ENCODE results near the gene PYROXD2.

The PYROXD2 gene

GRCh38 chr10:98378722-98379121 lies 36.3 kb downstream of the PYROXD2 start:
- no peak for DNase-seq
- in situ Hi-C loops (cut with HindIII; ENCODE audit: low pct_ligation_motif_present, low pct_unique_long_range_greater_than_20kb, low sequenced_read_pairs), result no loop called here

GRCh38 chr10:98377536-98377935 lies 37.4 kb downstream of the PYROXD2 start:
- DNase-seq, result no peak
- in situ Hi-C loops (cut with HindIII; ENCODE audit: low pct_ligation_motif_present, low pct_unique_long_range_greater_than_20kb, low sequenced_read_pairs), result no loop called here

DNA sequence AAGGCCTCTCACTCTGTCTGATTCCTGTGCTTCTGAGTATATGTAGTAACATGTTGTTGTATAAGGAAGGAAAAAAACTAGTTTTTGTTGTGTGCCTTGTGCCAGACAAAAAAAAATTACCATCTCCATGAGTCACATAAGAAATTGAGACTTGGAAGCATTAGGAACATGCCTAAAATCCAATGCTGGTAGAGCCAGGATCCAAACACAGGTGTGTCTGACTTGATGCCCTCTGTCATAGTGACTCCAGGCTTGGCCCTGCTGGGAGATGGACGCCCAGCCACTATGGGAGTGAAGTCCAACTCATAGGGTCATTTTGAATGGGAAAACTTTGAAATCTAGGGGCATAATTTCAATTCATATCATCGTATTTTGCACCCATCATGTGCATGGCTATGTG lies 38.0 kb downstream of the PYROXD2 start:
- DNase-seq, result no peak
- in situ Hi-C loops (cut with HindIII; ENCODE audit: low pct_ligation_motif_present, low pct_unique_long_range_greater_than_20kb, low sequenced_read_pairs), result no loop called here

GRCh38 chr10:98376485-98376884 lies 38.5 kb downstream of the PYROXD2 start:
- no peak for DNase-seq
- in situ Hi-C loops (cut with HindIII; ENCODE audit: low pct_ligation_motif_present, low pct_unique_long_range_greater_than_20kb, low sequenced_read_pairs), result no loop called here

GRCh38 chr10:98374217-98374985 lies 40.6 kb downstream of the PYROXD2 start:
- peak; percentile 26 for DNase-seq
- in situ Hi-C loops (cut with HindIII; ENCODE audit: low pct_ligation_motif_present, low pct_unique_long_range_greater_than_20kb, low sequenced_read_pairs), result no loop called here

DNA sequence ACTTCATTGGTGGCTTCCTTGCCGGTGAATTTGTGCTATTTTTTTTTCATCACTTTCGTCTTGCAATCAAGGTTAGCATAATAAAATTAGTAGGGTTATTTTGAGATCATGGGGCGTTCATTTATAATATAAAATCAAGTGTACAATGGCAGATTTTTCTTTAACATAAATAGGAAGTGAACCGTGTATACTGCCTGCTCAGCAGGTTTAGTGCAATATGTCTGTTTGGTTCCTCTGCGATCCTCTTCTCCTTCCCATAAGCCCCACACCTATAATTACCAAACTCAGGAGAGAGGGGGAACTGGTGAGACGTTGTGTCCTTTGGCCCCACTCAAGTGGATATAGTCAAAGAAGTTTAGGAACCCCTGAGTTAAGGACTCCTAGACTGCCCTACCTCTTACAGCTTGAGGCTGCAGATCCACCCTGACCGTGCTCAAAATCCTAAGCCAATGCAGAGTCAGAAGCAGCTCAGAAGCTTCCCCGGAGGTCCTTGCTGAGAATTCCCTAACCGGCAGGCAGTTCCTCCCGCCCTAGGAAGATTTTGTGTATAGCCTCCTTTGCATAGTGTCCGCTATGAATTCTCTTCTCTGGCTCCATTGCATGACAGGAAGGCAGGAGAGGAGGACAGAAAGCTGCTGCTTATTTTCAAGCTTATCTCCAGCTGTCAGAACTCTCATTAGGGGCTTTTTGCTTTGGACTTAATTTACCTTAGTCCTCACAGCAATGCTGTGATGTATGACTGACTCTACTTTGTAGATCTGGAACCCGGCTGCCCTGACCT lies 41.5 kb downstream of the PYROXD2 start:
- DNase-seq, result no peak
- in situ Hi-C loops (cut with HindIII; ENCODE audit: low pct_ligation_motif_present, low pct_unique_long_range_greater_than_20kb, low sequenced_read_pairs), result no loop called here

GRCh38 chr10:98370831-98371820 lies 43.9 kb downstream of the PYROXD2 start:
- in situ Hi-C loops (cut with HindIII; ENCODE audit: low pct_ligation_motif_present, low pct_unique_long_range_greater_than_20kb, low sequenced_read_pairs), result no loop called here

GRCh38 chr10:98369801-98370200 lies 45.2 kb downstream of the PYROXD2 start:
- DNase-seq, result no peak
- in situ Hi-C loops (cut with HindIII; ENCODE audit: low pct_ligation_motif_present, low pct_unique_long_range_greater_than_20kb, low sequenced_read_pairs), result no loop called here

More at GRCh38 chr10:98370831-98371820, 43.9 kb downstream of the PYROXD2 start:
- no peak for DNase-seq

DNA sequence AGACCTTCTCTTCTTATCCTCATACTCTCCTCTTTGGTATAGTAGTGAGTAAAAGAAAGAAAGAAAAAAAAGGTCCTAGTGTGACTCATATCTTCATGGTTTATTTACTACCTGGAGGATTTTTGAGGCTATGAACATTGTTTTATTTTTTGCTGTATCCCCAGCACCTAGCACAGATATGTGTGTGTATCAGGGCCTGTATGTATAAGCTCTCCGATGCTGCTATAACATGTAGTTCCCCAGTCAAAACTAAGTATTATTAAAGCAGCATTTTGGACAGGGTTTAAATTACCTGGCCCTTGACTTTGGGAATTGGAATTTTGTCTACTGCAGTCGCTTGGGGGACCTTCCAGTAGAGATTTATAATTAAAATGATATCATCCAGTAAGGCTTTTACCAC lies 46.3 kb downstream of the PYROXD2 start:
- in situ Hi-C loops (cut with HindIII; ENCODE audit: low pct_ligation_motif_present, low pct_unique_long_range_greater_than_20kb, low sequenced_read_pairs), result no loop called here
- DNase-seq, result no peak

- DNase-seq, result no peak
- in situ Hi-C loops (cut with HindIII; ENCODE audit: low pct_ligation_motif_present, low pct_unique_long_range_greater_than_20kb, low sequenced_read_pairs), result no loop called here
These were observed 47.2 kb downstream of the PYROXD2 start for GRCh38 chr10:98367604-98368451.

DNA sequence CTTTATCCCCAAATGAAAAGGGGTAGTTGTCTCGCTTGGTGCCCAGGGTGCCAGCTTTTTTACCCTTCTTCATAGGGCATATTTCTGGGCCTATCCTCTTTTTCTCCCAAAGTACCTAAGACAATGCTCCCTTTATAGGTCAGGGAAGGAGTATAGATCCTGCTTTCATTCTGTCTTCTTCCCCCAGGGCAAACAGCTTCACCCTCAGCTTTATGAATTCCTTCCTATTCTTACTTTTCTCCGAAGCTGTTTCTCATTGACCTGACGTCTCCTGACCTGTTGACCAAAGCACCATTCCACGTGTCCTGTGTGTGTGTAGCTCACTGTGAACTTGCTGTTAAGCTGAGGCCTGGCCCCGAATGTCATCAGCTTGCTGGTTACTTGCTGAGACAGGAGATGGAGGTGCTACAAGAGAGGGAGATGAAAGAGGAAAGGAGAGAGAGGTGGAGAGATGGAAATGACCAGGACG lies 48.9 kb downstream of the PYROXD2 start:
- no peak for DNase-seq
- in situ Hi-C loops (cut with HindIII; ENCODE audit: low pct_ligation_motif_present, low pct_unique_long_range_greater_than_20kb, low sequenced_read_pairs), result no loop called here

DNA sequence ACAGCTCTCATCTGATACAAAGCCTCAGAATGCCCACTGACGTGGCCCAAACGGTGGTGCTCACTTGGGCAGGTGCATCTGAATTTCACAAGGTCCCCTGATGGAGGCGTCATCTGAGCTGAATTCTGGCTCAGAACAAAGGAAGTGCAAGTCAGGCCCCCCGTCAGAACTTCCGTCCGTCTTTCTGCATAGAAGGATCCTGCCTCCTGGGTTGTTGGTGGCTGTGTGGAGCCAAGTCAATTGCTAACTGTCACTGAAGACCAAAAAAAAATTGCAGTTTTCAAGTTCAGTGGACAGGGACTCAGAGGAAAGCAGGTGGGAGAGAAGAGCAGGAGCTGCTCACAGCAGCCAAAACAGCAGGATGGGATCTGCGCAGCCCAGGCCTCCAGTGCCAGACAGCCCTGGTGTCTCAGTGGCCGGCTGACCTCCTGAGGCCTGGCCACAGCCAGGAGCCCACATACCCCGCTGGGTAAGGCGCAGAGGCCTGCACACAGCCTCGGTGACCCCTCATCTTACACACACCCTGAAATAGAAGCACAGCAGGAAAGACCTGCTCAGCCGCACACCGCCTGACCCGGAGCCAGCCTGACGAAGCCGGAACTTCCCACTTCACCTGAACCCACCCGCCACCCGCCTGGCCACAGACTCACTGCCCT lies 49.4 kb downstream of the PYROXD2 start:
- DNase-seq, result no peak
- in situ Hi-C loops (cut with HindIII; ENCODE audit: low pct_ligation_motif_present, low pct_unique_long_range_greater_than_20kb, low sequenced_read_pairs), result no loop called here

DNA sequence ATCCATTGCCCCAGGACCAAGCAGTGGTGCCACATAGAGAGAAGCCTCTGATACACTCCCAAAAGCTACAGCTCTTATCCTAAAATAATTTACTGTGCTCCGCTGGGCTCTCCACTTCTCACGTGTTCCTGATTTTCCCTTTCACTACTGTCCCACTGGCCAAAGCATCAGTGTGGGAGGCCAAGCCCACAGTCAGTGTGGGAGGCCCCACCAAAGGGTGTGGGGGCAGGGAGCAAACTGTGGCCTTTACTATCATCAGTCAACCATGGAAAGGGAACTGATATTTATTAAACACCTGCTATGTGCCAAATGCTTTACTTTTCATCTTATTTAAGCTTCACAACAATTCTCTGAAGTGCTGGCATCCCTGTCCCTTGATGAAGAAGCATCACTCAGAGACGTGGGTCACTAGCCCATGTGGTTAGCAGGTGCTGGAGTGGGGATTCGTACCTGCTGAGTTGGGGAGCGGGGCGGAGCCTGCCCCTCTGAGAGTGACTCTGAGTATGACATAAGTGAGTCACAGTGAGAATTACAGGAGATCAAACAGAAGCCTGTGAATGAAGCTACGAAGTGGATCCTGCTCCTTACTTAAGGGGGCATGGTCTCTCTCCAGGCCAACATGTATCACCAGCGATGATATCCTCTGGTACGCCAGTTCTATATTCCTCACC lies 50.4 kb downstream of the PYROXD2 start:
- in situ Hi-C loops (cut with HindIII; ENCODE audit: low pct_ligation_motif_present, low pct_unique_long_range_greater_than_20kb, low sequenced_read_pairs), result no loop called here
- no peak for DNase-seq

GRCh38 chr10:98363220-98363619 lies 51.8 kb downstream of the PYROXD2 start:
- in situ Hi-C loops (cut with HindIII; ENCODE audit: low pct_ligation_motif_present, low pct_unique_long_range_greater_than_20kb, low sequenced_read_pairs), result no loop called here
- DNase-seq, result no peak

DNA sequence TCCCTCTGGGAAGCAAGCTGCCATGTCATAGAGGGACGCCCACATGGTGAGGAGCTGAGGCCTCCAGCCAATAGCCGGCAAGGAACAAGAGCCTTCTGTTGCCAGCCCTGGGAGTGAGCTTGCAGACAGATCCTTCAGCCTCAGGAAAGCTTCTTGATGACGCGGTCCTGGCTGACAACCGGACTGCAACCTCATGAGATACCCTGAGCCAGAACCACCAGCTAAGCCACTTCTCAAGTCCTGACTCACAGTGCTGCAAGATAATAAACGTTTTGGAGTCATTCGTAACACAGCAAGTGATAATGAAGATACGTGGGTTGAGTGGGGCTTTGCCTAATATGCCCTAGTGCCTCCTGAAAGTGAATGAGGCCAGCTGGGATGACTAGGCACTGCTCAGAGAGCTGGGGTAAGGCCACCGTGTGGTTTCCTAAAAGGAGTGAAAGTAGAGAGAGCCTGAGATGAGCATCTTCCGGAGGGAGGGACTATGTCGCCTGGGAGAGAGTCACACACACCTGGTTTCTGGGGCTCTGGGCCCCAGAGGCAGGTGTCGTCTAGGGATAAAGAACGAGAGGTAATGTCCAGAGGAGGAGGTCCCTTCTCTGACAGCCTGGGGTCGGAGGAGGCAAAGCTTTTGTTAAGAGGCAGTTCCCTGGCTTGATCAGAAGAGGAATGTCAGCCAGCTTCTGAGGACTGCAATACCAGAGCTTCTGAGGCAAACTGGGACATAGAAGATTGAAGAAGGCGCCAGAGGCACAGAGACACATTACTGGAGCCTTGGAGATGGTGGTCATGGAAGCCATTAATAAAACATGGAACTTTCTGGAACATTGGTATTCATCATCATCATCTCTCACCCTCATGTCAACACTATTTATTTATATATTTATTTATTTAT lies 53.6 kb downstream of the PYROXD2 start:
- in situ Hi-C loops (cut with HindIII; ENCODE audit: low pct_ligation_motif_present, low pct_unique_long_range_greater_than_20kb, low sequenced_read_pairs), result no loop called here
- no peak for DNase-seq

GRCh38 chr10:98357194-98357822 lies 57.7 kb downstream of the PYROXD2 start:
- DNase-seq, result no peak
- in situ Hi-C loops (cut with HindIII; ENCODE audit: low pct_ligation_motif_present, low pct_unique_long_range_greater_than_20kb, low sequenced_read_pairs), result no loop called here

All from ACHN (cell line).